Activated CD8-positive, alpha-beta memory T cell treated with anti-CD3 and anti-CD28 coated beads for 1 hour (primary cell): Measurements from ENCODE around the gene RASGEF1C.
A peak's percentile ranks its signal among the peaks of the same experiment; 100 is the strongest.

Experiments used
- DNase-seq, 2 donors: peaks; one replicate each; pipeline ENCODE4 v3.0.0-alpha.2; 2020; ENCODE audit warnings: low read depth in 1 of 2; ENCODE audit errors: extremely low read depth in 1 of 2

The RASGEF1C gene

DNA sequence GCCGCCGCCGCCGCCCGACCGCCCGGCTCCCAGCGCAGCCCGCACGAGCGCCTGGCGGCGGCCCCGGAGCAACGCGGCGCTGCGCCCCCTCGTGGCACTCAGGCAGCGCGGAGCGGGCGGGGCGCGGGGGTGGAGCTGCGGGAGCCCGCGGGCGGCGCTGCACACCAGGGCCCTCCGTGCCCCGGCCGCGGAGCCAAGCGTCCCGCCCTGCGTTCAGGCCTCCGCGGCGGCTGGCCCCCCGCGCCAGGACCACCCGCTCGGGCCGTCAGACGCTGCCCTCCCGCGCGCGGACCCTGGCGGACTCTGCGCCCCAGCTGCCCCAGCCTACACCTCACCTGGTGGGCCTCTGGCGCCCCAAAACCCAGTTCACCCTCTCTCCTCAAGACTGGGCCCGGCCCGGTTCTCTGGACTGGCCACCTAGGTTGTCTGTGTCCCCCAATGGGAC lies at the start of gene RASGEF1C:
TSS of gene RASGEF1C (minus strand) at position 75 of the 445 bp plus-strand sequence. CDS start 71,159 bp downstream, outside the sequence.
- peak in 1 of 2 donors; percentile 50 for DNase-seq

GRCh38 chr5:180253036-180253824 lies 44.2 kb upstream of the RASGEF1C start:
- no peak for DNase-seq

DNA sequence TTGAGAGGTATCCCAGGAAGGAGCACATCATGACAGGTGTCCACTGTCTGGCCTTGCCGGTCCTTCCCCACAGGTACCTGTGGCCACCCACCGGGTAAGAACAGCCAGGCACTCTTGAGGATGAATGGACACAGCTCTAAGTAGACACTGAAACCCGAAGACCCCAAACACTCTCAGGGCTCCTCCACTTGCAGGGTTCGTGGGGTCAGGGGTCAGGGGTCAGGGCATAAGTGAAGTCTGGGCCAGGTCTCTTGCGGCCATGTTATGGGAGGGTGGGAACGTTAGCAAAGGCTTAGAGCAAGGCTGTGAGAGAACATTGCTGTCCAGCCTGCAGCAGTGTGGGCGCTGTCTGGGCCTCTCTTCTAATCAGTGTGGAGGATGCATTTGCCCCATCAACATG lies 42.9 kb upstream of the RASGEF1C start:
- no peak for DNase-seq

DNA sequence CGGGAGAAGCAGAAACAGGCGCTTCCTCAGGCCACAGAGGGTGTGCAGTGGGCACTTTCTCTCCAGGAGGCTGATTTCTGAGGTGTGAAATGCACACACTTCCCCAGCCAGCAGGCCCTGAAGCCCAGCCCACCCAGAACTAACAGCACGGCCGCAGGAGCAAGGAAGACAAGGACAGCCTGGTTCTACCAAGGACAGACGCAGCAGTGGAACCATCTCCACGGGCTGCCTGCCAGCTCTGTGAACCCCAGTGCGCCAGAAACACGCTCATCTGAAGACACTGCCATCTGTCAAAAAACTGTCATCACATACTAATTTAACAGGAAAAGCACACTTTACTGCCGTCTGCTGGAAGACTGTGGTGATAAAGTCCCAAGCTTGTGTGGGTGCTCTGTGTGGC lies 42.1 kb upstream of the RASGEF1C start:
- DNase-seq: no peak

DNA sequence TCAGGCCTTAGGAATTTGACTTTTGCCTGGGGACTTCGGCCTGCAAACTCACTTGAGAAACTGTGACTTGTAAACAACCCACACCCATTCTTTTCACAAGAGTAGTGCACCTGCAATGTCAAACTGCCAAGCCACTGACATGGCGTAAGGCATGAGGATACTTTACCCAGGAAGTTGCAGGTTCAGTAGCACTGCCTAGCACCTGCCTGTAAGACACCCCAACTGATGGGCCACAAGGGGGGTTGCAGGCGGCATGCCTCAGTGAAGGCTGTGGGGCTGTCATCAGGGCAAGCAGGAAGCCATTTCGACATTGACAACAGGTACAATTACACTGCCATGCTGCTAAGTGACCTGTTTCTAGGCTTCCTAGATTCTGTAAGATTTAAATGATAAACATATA lies 41.3 kb upstream of the RASGEF1C start:
- DNase-seq: no peak

GRCh38 chr5:180241600-180241999 lies 32.6 kb upstream of the RASGEF1C start:
- no peak for DNase-seq

- no peak for DNase-seq
These were observed 29.6 kb upstream of the RASGEF1C start for GRCh38 chr5:180238631-180239030.

DNA sequence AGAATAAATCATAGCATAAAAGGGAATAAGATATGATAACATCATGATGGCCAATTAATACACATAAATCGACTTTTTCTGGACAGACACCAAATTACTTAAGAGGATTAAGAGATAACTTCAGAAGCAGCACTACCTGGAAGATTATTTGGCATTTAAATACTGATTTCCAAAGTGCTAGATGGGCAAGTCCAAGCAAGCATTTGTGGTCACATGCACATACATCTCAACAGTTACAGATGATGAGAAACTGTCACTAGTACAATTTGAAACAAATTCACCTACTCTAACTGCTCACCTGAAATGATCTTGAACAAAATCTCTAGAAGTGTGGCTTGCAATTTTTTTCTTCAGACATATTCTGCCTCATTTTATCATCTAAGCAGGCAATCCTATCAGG lies 26.8 kb upstream of the RASGEF1C start:
- DNase-seq: no peak

GRCh38 chr5:180235077-180235476 lies 26.1 kb upstream of the RASGEF1C start:
- no peak for DNase-seq

DNA sequence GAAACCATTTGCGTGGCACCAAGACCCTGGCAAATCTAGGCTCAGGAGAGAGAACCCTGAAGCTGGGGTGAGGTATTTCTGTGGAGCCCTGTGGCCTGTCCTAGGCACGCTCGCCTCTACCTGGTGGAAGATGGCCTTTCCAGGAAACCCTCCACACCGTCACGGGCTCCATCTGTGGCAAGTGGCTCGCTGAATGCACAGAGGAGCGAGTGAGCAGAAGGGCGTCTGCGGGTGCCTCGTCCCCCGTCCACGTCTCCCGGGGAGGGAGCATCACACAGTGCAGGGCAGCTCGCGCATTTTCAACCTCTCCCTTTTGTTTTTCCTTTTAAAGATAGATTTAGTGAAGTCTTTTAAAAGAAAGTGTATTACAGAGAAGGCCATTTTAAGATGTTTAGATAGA lies 25.3 kb upstream of the RASGEF1C start:
- no peak for DNase-seq

DNA sequence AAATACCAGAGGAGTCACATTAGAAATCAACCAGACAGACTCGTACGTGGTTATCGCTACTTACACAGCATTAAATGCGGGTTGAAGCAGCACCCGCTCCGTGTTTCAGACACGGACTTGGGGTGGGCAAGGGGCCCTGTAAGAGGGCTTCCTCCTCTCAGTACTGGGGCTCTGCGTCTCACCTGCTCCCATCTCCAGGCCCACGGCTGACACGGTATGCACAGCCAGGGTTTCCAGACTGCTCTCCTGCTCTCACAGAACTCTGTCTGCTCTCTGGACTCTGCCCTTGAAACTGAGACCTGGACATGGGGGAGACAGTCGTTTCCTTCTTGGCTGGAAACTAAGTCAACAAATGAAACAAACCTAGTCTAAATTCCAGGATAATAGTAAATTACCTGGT lies 24.7 kb upstream of the RASGEF1C start:
- DNase-seq: no peak

DNA sequence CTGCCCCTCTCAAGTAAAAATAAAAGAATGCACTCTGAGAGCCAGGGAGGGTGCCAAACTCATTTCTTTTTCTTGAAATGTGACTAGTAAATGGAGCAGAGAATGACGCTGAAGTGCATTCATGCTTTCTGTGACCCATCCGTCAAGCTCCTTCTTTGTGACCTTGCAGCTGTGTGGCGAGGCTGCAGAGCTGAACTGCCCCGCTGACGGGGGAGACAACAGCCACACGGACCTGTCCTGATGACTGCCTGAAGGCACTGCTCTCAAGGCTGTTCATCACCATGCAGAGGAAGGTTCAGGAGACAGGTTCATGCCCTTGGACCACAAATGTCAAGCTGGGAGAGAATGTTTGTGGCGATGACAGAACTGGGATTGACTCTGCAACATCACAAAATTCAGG lies 21.0 kb upstream of the RASGEF1C start:
- DNase-seq: no peak

- DNase-seq: no peak
These were observed 13.0 kb upstream of the RASGEF1C start for GRCh38 chr5:180222056-180222455.

GRCh38 chr5:180217797-180218196 lies 8.8 kb upstream of the RASGEF1C start:
- DNase-seq: no peak

GRCh38 chr5:180216646-180217171 lies 7.7 kb upstream of the RASGEF1C start:
- no peak for DNase-seq

DNA sequence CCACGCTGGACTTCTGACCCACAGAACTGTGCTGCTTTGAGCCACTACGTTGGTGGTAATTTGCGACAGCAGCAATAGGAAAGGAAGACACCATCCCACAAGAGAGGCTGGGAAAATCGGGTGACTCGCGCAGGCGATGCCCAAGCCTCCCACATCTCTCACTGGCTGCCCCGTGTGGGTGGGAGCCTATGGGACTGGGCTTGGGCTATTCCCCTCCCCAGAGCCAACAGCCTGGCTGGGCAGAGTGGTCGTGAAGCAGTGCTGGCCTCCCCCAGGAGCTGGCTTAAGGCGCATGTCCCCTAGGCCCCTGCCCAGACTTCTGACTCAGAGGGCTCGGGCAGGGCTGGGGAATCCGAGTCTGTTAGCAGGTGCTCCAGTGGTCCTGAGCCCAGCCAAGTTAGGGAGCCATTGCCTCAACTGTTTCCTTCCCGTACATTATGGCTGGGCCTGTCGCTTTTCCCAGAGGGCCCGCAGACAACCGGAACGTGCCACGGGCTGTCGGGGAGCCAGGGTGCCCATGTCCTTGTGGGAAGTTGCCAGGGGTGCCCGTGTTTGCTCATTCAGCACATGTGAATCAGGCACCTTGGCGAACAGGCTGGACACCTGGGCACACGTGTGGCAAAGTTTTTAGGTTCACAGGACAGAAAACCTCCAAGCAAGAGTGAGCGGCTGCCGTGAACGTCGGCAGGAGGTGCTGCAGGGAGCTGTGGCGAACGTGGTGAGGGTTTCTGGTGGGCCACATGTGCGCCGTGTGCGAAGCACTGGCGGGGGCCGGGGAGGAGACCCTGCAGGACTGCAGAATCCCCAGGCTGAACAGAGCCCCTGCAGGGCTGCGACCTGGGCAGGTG lies 7.0 kb upstream of the RASGEF1C start:
- no peak for DNase-seq

- DNase-seq: no peak
These were observed 6.1 kb upstream of the RASGEF1C start for GRCh38 chr5:180214870-180215770.

DNA sequence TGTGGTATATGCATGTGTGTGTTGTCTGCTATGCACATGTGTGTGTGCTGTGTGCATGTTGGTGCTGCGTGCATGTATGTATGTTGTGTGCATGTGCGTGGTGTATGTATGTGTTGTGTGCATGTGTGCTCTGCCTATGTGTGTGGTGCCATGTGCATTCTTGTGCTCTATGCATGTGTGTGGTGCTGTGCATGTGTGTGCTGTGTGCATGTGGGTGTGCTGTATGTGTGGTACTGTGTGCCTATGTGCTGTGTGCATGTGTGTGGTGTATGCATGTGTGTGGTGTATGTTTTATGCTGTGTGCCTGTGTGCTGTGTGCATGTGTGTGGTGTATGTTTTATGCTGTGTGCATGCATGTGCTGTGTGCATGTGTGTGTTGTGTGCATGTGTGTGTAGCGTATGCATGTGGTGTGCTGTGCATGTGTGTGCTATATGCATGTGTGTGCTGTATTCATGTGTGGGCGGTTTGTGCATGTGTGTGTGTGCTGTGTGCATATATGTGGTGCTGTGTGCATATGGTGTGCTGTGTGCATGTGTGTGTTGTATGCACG lies 4.7 kb upstream of the RASGEF1C start:
- DNase-seq: no peak

DNA sequence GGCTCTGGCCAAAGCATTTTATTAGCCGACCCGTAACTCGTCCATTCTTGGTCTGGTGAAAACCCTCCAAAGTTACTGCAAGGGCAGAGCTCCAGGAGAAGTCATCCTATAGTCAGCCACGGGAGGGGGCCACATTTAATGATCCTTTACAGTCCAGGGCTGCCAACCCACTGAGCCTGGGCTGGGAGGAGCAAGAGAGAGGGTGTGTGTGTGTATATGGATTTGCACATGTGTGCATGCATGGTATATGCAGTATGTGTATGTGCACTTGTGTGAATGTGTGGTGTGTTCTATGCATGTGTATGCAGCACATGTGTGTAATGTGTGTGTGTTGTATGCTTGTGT lies 4.2 kb upstream of the RASGEF1C start:
- no peak for DNase-seq
